SK-N-SH (cell line): ENCODE results near the gene NELFB.

Experiments used
- CTCF ChIP-seq: fragments of 200-600 bp; sonication (generic); IDR thresholded peaks from 2 replicates; pipeline ENCODE4 v1.6.1; 2017; ENCODE audit warnings: antibody characterized with exemption, mild to moderate bottlenecking, moderate library complexity
- USF2 ChIP-seq: fragments of 150-350 bp; IDR thresholded peaks from 2 replicates; pipeline ENCODE4 v1.6.1; 2017; ENCODE audit warnings: antibody characterized with exemption, low read length, low read depth, borderline replicate concordance

- TF ChIP-seq CTCF (no peak), USF2 (no peak)
Measured at GRCh38 chr9:137217276-137218211, 37.6 kb upstream of the NELFB start.
